ENCODE data around the gene DOCK9.

- no peak for TF ChIP-seq CTCF (IDR thresholded peaks at IDR 0.05)
- TF ChIP-seq POLR2AphosphoS5 (IDR thresholded peaks at IDR 0.05), result no peak
- no peak for TF ChIP-seq POLR2A (IDR thresholded peaks at IDR 0.05)
Observed at GRCh38 chr13:98879127-98879520, 98.7 kb downstream of the DOCK9 start.

All from prostate gland (tissue), 2 donors.